Activated effector memory CD4-positive, alpha-beta T cell treated with Interleukin-2 at 50 U/mL for 16 hours (primary cell): ENCODE results near the gene CTR9.

Experiments
- DNase-seq: peaks from one replicate; pipeline ENCODE4 v3.0.0-alpha.2; 2020

The CTR9 gene

GRCh38 chr11:10750838-10751580 is at the start of gene CTR9:
TSS of gene CTR9 (plus strand) at chr11:10751246. CDS start at chr11:10751413, 167 bp downstream.
- peak; percentile 92 for DNase-seq

DNA sequence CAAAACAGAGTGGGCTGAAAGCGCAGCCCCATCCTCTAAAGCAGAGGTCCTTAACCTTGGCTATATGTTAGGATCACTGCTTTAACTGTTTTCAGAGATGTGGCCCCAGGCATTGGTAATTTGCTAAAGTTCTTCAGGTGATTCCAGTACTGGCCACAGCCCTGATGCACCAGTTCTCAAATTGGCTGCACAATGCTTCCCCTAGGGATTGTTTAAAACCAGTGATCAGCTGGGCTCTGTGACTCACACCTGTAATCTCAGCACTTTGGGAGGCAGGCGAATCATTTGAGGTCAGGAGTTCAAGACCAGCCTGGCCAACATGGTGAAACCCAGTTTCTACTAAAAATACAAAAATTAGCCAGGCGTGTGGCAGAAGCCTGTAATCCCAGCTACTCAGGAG is 49.1 kb upstream of the CTR9 start:
- DNase-seq, result no peak

DNA sequence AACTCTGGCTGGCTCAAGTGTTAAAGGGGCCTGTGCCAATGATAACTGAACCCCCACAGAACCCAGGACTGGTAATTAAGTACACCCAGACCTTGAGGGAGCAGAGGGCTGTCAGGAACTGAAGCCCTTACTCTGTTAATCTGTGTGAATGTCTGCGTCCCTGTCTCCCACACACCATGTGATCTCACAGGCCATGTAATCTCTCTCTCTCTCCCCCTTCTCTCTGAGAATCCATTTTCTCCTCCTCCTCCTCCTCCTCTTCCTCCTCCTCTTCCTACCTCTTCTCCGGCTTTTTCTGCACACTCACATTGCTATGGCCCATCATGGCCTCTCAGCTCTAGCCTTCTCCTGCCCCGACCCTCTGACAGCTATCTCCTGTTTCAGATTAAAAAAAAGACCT is 42.9 kb upstream of the CTR9 start:
- DNase-seq, result no peak

DNA sequence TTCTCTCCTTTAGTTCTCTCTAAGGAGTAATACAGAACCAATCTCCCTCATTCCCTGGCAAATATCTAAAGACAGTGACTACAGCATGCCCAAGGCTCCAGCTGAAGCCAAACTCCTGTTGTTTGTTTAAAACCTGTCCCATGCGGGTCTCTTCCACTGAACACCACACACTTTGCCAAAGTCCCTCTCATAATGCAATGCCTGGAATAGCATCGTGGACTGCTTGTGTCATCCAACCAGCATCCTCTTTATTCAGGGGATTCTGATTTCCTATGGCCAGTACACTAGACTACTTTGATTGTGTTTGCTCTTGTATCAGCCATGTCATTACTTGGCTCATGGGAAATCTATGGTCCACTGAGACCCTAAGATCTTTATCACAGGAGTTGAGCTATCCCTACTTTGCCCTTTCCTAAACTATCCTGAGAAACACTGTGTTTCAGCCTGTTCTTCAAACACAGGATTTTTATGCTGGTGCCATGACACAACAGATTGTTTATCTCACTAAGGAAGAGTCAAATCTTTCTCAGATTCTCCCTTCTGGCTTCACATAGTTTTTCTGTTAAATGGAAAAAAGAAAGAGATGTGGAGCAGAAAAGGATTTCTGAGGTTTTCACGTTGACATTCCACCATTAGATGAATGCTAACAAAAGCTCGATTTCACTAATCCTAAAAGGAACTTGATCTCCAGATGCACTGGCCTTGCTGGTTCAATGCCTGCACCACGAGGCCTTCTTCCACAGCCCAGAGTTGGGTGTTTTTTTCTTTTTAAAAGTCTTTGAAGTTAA is 41.6 kb upstream of the CTR9 start:
- DNase-seq, result no peak

- DNase-seq, result no peak
These were observed 35.5 kb upstream of the CTR9 start for GRCh38 chr11:10715571-10715970.

GRCh38 chr11:10716122-10716521 is 34.9 kb upstream of the CTR9 start:
- DNase-seq, result no peak

- no peak for DNase-seq
These were observed 34.3 kb upstream of the CTR9 start for GRCh38 chr11:10716543-10717259.

DNA sequence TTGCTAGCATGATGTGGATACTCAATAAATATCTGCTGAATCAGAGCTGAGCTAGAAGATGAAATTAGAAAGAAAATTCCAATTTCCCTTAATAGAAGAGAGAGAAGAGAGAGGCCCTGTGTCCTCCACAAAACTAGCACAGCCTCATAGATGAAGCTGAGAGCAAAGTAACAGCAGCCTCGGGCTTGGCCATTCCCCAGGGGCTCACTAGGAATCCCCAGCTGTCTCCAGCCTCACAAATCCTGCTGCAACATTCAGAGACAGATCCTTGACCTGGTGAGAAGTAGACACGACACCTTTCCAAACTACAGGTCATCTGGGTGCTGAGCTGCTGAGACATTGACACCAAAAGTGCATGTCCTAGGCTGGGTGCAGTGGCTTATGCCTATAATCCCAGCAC is 31.4 kb upstream of the CTR9 start:
- no peak for DNase-seq

GRCh38 chr11:10720881-10721376 is 30.1 kb upstream of the CTR9 start:
- DNase-seq, result no peak

- no peak for DNase-seq
These were observed 28.7 kb upstream of the CTR9 start for GRCh38 chr11:10722307-10722706.

DNA sequence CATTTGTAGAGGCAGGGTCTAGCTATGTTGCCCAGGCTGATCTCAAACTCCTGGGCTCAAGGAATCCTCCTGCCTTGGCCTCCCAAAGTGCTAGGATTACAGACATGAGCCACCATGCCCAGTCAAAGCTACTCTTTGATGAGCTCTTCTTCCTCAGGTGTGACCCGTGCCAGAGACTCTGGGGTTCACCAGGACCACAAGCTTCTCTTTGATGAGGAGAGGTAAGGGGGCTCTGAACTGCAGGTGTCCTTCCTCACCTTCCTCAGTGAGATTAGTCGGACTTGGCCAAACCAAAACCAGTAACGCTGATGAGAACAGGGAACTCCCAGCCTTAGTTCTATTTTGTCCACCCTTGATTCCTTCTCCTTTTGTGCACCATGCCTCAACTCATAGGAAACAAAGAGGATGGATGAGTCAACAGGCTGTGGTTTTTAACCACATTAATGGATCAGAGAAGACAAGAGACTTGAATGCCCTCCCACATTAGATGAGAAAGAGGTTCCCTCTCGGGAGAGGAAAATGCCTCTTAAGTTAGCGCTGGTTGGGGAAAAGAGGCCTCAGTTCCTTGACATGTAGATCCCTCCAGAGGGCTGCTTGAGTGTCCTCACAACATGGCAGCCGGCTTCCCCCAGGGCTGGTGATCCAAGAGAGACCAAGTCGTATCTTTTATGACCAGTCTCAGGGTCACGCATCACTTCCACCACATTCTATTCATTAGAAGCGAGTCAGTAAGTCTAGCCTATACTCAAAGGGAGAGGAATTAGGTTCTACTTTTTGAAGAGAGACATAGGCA is 25.7 kb upstream of the CTR9 start:
- DNase-seq, result no peak

DNA sequence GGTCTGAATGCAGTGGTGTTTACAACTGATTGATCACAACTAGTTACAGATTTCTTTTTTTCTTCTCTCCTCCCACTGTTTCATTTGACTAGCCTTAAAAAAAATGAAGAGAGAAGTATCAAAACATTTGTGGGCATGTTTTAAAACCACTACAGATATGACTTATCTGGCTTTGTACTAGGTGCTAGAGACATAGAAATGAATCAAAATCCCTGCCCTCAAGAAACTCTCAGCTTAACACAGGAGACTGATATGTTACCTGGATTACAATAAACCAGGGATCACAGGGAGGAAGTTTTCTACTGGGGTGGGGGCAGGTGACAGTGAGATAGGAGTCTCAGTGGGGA is 25.2 kb upstream of the CTR9 start:
- no peak for DNase-seq

GRCh38 chr11:10727146-10727851 is 23.7 kb upstream of the CTR9 start:
- no peak for DNase-seq

- no peak for DNase-seq
These were observed 22.9 kb upstream of the CTR9 start for GRCh38 chr11:10728154-10728553.

GRCh38 chr11:10728789-10729472 is 22.1 kb upstream of the CTR9 start:
- no peak for DNase-seq

DNA sequence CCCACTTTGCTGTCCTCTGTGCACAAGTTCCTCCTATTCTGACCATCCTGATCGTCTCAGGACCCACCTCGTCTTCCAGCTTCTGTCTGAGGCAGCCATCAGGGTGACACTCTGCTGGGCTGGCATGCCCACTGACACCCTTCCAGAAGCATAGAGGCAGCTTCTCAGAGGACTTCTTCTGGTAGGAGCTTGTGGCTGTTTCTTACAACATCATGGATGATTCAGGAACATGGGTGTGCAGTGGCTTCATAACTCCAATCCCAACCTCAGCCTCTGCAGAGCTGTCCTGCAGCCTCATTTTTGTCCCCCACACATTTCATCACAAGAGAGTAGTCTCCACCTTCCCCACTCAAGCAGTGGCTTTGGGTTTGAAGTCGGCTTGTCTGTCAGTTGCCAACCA is 20.9 kb upstream of the CTR9 start:
- no peak for DNase-seq

DNA sequence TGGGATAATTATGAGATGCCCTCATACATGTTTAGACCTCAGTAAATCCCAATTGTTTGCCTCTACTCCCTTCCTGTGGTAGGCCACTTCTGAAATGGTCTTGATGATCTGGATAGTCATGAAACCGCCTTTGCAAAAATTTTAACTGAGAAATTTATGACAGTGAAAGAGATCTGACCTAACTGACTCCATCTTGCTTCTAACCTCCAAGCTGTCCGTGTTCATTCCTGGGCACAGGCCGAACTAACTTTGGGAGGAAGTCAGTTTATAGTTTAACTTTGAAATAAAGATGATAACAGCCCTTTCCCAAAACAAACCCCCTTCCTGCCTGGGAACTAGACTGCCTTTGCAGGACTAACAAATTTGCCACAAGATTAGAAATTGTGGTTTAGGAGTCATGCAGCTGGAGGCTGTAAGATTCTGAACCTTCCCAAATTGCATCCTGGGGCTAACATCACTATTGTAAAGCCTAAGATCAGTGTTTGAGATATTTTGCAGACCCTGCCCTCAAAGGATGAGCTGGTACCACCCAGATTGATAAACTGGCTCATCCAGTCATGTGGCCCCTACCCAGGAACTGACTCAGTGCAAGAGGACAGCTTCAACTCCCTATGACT is 19.9 kb upstream of the CTR9 start:
- DNase-seq, result no peak

- peak; percentile 74 for DNase-seq
These were observed 15.3 kb upstream of the CTR9 start for GRCh38 chr11:10735481-10736475.

DNA sequence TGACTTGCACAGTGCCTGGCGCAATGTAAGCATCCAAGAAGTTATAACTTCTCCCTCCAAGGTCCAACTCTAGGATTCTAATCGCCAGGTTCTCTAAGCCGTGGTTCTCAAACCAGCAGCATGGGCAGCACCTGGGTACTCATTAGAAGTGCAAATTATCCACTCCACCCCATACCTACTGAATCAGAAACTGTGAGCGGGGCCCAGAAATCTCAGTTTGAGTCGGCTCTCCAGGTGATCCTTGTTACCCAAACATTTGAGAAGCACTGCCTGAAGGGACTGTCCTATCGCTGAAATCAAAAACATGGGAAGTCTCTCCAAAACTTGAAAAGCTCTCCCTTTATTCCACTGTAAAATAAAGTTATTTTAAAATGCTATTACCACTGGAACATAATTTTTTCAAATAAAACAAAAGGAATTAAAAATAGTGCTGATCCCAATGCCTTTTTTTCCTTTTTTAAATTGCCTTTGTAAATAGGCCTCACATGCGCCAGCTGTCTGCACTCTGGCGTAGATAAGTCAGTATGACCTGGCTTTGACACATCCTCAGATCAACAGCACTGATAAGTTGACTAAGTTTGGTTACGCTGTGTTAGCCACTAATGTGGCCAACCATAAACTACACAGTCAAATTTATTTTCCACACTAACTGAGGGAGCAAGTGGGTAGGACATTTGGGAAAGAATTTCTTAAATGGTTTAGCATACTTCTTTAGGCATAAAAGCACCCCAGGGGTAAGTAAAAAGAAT is 8.4 kb upstream of the CTR9 start:
- no peak for DNase-seq
